T-helper 1 cell treated with Interleukin-12 subunit alpha and Interleukin-12 subunit beta and Interleukin-4 antibody, amounts not matched to agents 30 μg/mL and 1 μg/mL, for 36 hours (primary cell): ENCODE results near the gene HAUS5.

Experiments used
- H3K27ac Mint-ChIP-seq: one replicate; pipeline ENCODE4 v1.8.0; 2021; ENCODE audit warnings: mild to moderate bottlenecking, mixed read lengths
- H3K27me3 Mint-ChIP-seq: one replicate; pipeline ENCODE4 v1.8.0; 2021; ENCODE audit warnings: low read depth, mixed read lengths
- H3K36me3 Mint-ChIP-seq: one replicate; pipeline ENCODE4 v1.8.0; 2021; ENCODE audit warnings: low read depth, mixed read lengths
- H3K4me1 Mint-ChIP-seq: one replicate; pipeline ENCODE4 v1.8.0; 2021; ENCODE audit warnings: low read depth, mixed read lengths
- H3K4me3 Mint-ChIP-seq: one replicate; pipeline ENCODE4 v1.8.0; 2021; ENCODE audit warnings: mild to moderate bottlenecking, moderate library complexity, mixed read lengths
- H3K9me3 Mint-ChIP-seq: one replicate; pipeline ENCODE4 v1.8.0; 2021; ENCODE audit warnings: mixed read lengths

Gene HAUS5

DNA sequence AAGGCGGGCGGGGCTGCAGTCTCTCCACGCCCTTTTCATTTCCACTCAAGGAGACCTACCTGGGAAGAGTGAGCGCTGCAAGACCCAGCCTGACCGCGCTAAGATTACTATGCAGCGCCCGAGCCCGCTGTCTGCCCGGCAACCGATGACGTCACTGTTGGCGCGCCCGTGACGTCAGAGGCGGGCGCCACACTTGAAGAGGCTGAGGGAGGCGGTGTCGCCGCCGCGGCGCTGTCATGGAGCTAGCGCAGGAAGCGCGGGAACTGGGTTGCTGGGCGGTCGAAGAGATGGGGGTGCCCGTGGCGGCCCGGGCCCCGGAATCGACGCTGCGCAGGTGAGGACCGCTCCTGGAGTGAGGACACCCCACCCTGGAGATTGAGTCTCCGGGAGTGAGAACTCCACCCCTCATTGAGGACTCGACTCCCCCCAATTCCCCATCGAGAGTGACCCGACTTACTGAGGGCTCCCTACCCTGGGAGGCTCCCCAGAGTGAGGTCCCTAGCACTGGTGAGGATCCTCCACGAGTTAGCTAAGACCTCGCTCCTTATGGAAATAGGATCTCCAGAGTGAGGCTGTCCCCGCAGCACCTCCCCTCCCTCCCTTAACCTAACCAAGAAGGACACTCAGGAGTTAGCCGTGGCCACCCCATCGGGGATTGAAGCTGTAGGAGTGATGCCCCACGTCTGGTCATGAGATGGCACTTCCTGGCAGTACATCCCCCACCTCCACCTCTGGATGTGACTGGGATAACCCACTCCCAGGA is at the start of gene HAUS5:
TSS of gene HAUS5 (plus strand) at position 177 of the 763 bp plus-strand sequence. CDS start at position 237, 60 bp downstream.
- peaks cover 23% of the 10 kb centered on the region for H3K4me1 Mint-ChIP-seq
- H3K4me3 Mint-ChIP-seq = peak within 1 kb of the TSS; percentile 87
- no peaks in the 10 kb centered on the region for H3K27me3 Mint-ChIP-seq
- peaks cover 10% of the 10 kb centered on the region for H3K36me3 Mint-ChIP-seq
- H3K27ac Mint-ChIP-seq = peak within 1 kb of the TSS; percentile 93
- H3K9me3 Mint-ChIP-seq = peaks cover 13% of the 10 kb centered on the region

GRCh38 chr19:35562776-35563175 is 49.8 kb upstream of the HAUS5 start:
- Mint-ChIP-seq H3K4me1 (no peaks in the 10 kb centered on the region), H3K27me3 (peaks cover 29% of the 10 kb centered on the region)

GRCh38 chr19:35563207-35563829 is 49.2 kb upstream of the HAUS5 start, which contains the start of gene ATP4A:
ATP4A (minus strand) TSS chr19:35563658; CDS start chr19:35563629, 29 bp downstream.
- H3K9me3 Mint-ChIP-seq = no peaks in the 10 kb centered on the region
- peaks cover 27% of the 10 kb centered on the region for H3K27me3 Mint-ChIP-seq
- H3K4me3 Mint-ChIP-seq = no peak within 1 kb of the TSS
- H3K36me3 Mint-ChIP-seq = no peaks in the 10 kb centered on the region
- H3K27ac Mint-ChIP-seq = no peak within 1 kb of the TSS
- H3K4me1 Mint-ChIP-seq = no peaks in the 10 kb centered on the region

More at GRCh38 chr19:35562776-35563175, 49.8 kb upstream of the HAUS5 start:
- Mint-ChIP-seq H3K9me3 (no peaks in the 10 kb centered on the region), H3K4me3 (no peak overlapping the region), H3K27ac (no peak overlapping the region), H3K36me3 (no peaks in the 10 kb centered on the region)

GRCh38 chr19:35565016-35565856 is 47.3 kb upstream of the HAUS5 start:
- H3K9me3 Mint-ChIP-seq = no peaks in the 10 kb centered on the region
- H3K27me3 Mint-ChIP-seq = peaks cover 18% of the 10 kb centered on the region
- H3K4me3 Mint-ChIP-seq = no peak overlapping the region
- H3K36me3 Mint-ChIP-seq = no peaks in the 10 kb centered on the region
- H3K27ac Mint-ChIP-seq = no peak overlapping the region
- H3K4me1 Mint-ChIP-seq = no peaks in the 10 kb centered on the region

- Mint-ChIP-seq H3K9me3 (no peaks in the 10 kb centered on the region), H3K27me3 (peaks cover 19% of the 10 kb centered on the region), H3K27ac (no peak overlapping the region), H3K4me3 (no peak overlapping the region), H3K36me3 (no peaks in the 10 kb centered on the region), H3K4me1 (no peaks in the 10 kb centered on the region)
Observed at GRCh38 chr19:35566738-35567137, 45.8 kb upstream of the HAUS5 start.

DNA sequence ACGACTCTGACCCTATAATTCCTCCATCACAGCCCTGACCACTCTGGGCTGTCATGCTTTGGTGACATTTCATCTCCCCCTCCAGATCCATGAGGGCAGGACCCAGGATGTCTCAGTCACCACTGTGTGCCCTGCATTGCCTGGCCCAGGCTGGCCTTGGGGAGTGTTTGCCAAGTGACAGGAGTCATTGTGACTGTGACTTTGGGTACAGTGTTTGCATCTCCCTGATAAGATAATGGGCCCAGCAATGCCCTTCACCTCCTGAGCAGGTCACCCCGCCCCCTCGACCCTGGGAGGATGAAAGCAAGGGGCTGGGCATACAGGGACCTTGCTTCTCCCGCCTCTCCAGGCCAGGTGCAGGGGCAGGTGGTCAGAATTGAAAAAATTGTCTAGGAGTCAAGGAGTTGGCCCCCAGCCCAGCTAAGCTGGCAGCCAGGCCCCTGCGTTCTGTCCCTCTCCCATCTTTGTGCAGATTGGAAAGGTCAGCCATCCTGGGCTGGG is 43.2 kb upstream of the HAUS5 start:
- Mint-ChIP-seq H3K27ac (no peak overlapping the region), H3K4me1 (no peaks in the 10 kb centered on the region), H3K27me3 (peaks cover 23% of the 10 kb centered on the region), H3K36me3 (no peaks in the 10 kb centered on the region), H3K9me3 (no peaks in the 10 kb centered on the region), H3K4me3 (no peak overlapping the region)

DNA sequence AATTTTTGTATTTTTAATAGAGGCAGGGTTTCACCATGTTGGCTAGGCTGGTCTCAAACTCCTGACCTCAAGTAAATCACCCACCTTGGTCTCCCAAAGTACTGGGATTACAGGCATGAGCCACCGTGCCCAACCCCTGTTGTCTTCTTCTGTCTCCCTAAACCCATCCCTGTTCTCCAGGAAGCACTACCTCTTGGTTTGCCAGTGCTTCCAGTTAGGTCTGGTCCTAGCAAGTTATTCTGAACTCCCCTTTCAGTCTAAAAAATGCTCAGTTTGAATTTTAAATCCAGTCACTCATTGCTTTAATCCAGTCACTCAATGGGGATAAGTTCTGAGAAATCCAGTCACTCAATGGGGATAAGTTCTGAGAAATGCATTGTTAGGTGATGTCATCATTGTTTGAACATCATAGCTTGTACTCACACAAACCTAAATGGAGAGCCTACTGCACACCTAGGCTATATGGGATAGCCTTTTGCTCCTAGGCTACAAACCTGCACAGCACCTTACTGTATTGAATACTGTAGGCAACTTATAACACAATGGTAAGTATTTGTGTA is 41.0 kb upstream of the HAUS5 start:
- Mint-ChIP-seq H3K27ac (no peak overlapping the region), H3K9me3 (peaks cover 16% of the 10 kb centered on the region), H3K27me3 (peaks cover 23% of the 10 kb centered on the region), H3K36me3 (no peaks in the 10 kb centered on the region), H3K4me1 (no peaks in the 10 kb centered on the region), H3K4me3 (no peak overlapping the region)

DNA sequence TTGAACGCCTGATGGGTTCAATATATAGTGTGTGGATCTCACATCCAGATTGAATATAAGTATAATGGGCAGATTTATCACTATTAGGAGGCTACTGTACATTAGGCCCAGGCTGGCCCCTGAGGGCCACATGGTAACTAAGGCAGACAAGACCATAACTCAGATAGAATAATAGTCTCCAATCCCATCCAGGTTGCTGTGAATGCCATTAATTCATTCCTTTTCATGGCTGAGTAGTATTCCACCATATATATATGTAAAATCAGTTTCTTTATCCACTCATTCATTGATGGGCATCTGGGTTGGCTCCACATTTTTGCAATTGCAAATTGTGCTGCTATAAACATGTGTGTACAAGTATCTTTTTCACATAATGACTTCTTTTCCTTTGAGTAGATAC is 34.6 kb upstream of the HAUS5 start:
- Mint-ChIP-seq H3K9me3 (peaks cover 27% of the 10 kb centered on the region), H3K27ac (no peak overlapping the region), H3K4me3 (no peak overlapping the region), H3K36me3 (peaks cover 3% of the 10 kb centered on the region), H3K27me3 (peaks cover 5% of the 10 kb centered on the region), H3K4me1 (no peaks in the 10 kb centered on the region)

DNA sequence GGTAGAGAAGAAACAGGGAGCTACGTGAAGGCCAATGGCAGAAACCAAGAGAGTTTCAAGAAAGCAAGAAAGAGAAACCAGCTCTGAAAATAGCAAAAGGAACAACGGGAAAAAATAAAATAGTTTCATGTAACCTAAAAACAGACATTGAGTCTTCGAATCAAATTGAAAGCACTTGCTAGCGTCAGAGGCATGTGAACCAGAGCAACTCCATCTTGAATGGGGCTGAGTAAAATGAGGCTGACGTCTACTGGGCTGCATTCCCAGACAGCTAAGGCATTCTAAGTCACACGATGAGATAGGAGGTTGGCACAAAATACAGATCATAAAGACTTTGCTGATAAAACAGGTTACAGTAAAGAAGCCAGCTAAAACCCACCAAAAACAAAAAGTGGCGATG is 33.8 kb upstream of the HAUS5 start:
- peaks cover 2% of the 10 kb centered on the region for H3K27me3 Mint-ChIP-seq
- H3K9me3 Mint-ChIP-seq = peaks cover 27% of the 10 kb centered on the region
- H3K4me3 Mint-ChIP-seq = no peak overlapping the region
- no peaks in the 10 kb centered on the region for H3K4me1 Mint-ChIP-seq
- peaks cover 3% of the 10 kb centered on the region for H3K36me3 Mint-ChIP-seq
- H3K27ac Mint-ChIP-seq = no peak overlapping the region

DNA sequence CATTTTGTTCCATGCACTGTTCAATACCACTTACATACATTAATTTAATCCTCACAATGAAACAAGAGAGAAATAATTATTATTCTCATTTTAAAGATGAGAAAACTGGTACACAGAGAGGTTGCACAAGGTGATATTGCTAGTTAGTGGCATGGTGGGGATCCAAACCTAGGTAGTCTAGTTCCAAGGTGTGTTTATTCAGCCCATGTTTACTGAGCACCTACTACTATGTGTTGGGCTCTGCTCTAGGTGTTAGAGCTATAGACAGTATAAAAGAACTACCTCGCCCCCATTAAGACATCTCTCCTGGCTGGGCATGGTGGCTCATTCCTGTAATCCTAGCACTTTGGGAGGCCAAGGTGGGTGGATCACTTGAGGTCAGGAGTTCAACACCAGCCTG is 29.8 kb upstream of the HAUS5 start:
- H3K9me3 Mint-ChIP-seq = peaks cover 2% of the 10 kb centered on the region
- H3K27ac Mint-ChIP-seq = no peak overlapping the region
- H3K4me3 Mint-ChIP-seq = no peak overlapping the region
- H3K27me3 Mint-ChIP-seq = peaks cover 8% of the 10 kb centered on the region
- no peaks in the 10 kb centered on the region for H3K36me3 Mint-ChIP-seq
- no peaks in the 10 kb centered on the region for H3K4me1 Mint-ChIP-seq

DNA sequence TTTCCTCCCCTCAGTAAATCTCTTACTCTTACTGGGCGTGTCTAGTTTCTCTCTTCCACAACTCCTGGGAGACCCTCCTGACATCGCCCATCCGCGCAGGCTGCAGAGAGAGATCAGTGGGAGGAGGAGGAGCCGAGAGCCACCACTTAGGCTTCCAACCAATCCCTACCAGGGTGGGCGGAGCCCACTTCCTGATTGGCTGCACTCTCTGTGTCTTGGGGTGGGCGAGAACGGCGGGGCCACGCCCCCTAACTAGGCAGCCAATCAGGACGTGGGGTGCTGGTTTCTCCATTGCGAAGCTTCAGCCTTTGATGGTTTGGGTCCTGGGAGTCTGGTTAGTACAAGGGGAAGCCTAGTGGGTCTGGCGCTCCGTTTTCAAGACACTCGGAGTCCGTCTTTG is 26.7 kb upstream of the HAUS5 start, which contains the start of gene PMIS2:
TSS of gene PMIS2 (plus strand) at position 326 of the 400 bp plus-strand sequence. CDS start 87 bp downstream, outside the sequence.
- Mint-ChIP-seq H3K27me3 (peaks cover 8% of the 10 kb centered on the region), H3K4me1 (no peaks in the 10 kb centered on the region), H3K27ac (no peak within 1 kb of the TSS), H3K36me3 (no peaks in the 10 kb centered on the region), H3K4me3 (no peak within 1 kb of the TSS), H3K9me3 (no peaks in the 10 kb centered on the region)

GRCh38 chr19:35587321-35587720 is 25.2 kb upstream of the HAUS5 start:
- Mint-ChIP-seq H3K9me3 (no peaks in the 10 kb centered on the region), H3K27me3 (peaks cover 8% of the 10 kb centered on the region), H3K4me1 (no peaks in the 10 kb centered on the region), H3K27ac (no peak overlapping the region), H3K4me3 (no peak overlapping the region), H3K36me3 (no peaks in the 10 kb centered on the region)

GRCh38 chr19:35590875-35591274 is 21.7 kb upstream of the HAUS5 start:
- no peaks in the 10 kb centered on the region for H3K4me1 Mint-ChIP-seq
- no peaks in the 10 kb centered on the region for H3K9me3 Mint-ChIP-seq
- H3K27me3 Mint-ChIP-seq = no peaks in the 10 kb centered on the region
- no peaks in the 10 kb centered on the region for H3K36me3 Mint-ChIP-seq
- H3K4me3 Mint-ChIP-seq = no peak overlapping the region
- no peak overlapping the region for H3K27ac Mint-ChIP-seq

DNA sequence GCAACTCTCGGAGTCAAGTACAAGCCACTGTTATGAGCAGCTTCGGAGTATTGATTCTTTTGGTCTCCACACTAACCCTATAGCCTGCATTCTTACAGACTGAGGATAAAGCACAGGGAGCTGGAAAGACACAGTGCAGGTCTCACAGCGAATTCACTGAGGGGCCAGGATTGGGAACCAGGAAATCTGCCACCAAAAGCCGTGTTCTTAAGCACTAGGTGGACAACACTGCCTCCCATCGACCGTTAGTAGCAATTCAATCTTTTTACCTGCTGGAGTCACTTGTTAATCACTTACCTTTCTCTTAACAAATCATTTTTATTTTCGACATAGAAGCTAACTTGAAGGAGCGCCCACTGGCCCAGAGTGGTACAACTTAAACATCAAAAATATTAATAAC is 20.3 kb upstream of the HAUS5 start:
- H3K4me3 Mint-ChIP-seq = no peak overlapping the region
- H3K36me3 Mint-ChIP-seq = no peaks in the 10 kb centered on the region
- no peaks in the 10 kb centered on the region for H3K27me3 Mint-ChIP-seq
- H3K4me1 Mint-ChIP-seq = peaks cover 5% of the 10 kb centered on the region
- no peaks in the 10 kb centered on the region for H3K9me3 Mint-ChIP-seq
- no peak overlapping the region for H3K27ac Mint-ChIP-seq
